A673 (cell line): Measurements from ENCODE around the gene NOS1AP. TPM values are rescaled to one million over a fixed set of nuclear protein-coding genes. Genes with fewer than 3 reads are reported as not detected.

Experiments used
- BruUV-seq: library from RNA; stranded (reverse); fragments of 400-500 nt; replicated peaks from 2 replicates; lab custom pipeline; 2021; lab: Mats Ljungman, UMichigan
- CTCF ChIA-PET: fragments of 300-600 bp; sonication (Branson Sonifier 250); formaldehyde crosslinking; loops from one replicate; lab custom pipeline; 2022; ENCODE audit warnings: antibody characterized with exemption; lab: Charles Lee
- POLR2A ChIA-PET: fragments of 300-600 bp; sonication (Branson Sonifier 250); formaldehyde crosslinking; loops from one replicate; lab custom pipeline; 2022; ENCODE audit warnings: antibody characterized with exemption; ENCODE audit not compliant: low non-redundant PET; lab: Charles Lee
- DNase-seq: peaks from one replicate; pipeline ENCODE4 v3.0.0-alpha.2; 2015; ENCODE audit warnings: low spot score
- H3K27ac ChIP-seq: fragments of 200-600 bp; sonication (generic); 2 replicates; pipeline ENCODE4 v1.5.1; 2016; ENCODE audit warnings: mixed run types, low read depth, mild to moderate bottlenecking, mixed read lengths, antibody characterized with exemption, low read length; ENCODE audit not compliant: poor library complexity, severe bottlenecking
- H3K27me3 ChIP-seq: fragments of 200-600 bp; sonication (generic); replicated peaks from 2 replicates; pipeline ENCODE4 v1.6.1; 2017; ENCODE audit warnings: mixed run types, low read depth, mild to moderate bottlenecking, mixed read lengths, antibody characterized with exemption, low read length; ENCODE audit not compliant: insufficient read depth, poor library complexity
- H3K36me3 ChIP-seq: fragments of 200-600 bp; sonication (generic); 2 replicates; pipeline ENCODE4 v1.6.1; 2016; ENCODE audit warnings: mixed run types, mild to moderate bottlenecking, mixed read lengths, antibody characterized with exemption, low read length; ENCODE audit not compliant: insufficient read depth, poor library complexity, severe bottlenecking
- H3K4me1 ChIP-seq: fragments of 200-600 bp; sonication (generic); 2 replicates; pipeline ENCODE4 v1.6.1; 2017; ENCODE audit warnings: mixed run types, mild to moderate bottlenecking, mixed read lengths, antibody characterized with exemption, low read length; ENCODE audit not compliant: insufficient read depth, poor library complexity, severe bottlenecking
- H3K4me3 ChIP-seq: fragments of 200-600 bp; sonication (generic); 2 replicates; pipeline ENCODE4 v1.5.1; 2016; ENCODE audit warnings: low read depth, mixed run types, mild to moderate bottlenecking, mixed read lengths, low read length; ENCODE audit not compliant: poor library complexity, severe bottlenecking
- H3K9me3 ChIP-seq: fragments of 200-600 bp; sonication (generic); 2 replicates; pipeline ENCODE4 v1.6.1; 2016; ENCODE audit warnings: mixed run types, low read depth, mild to moderate bottlenecking, mixed read lengths, antibody characterized with exemption, low read length; ENCODE audit not compliant: poor library complexity, severe bottlenecking
- CTCF ChIP-seq: fragments of 300-800, 200-600 bp; sonication (generic); conservative IDR thresholded peaks from 2 replicates; pipeline ENCODE4 v1.5.1; 2017; ENCODE audit warnings: low read depth, mild to moderate bottlenecking, antibody characterized with exemption, low read length, moderate library complexity, mixed read lengths
- EZH2 ChIP-seq: fragments of 200-600 bp; sonication (generic); IDR thresholded peaks from 2 replicates; pipeline ENCODE4 v1.6.1; 2017; ENCODE audit warnings: borderline replicate concordance, low read depth, mild to moderate bottlenecking, mixed read lengths, antibody characterized with exemption, low read length; ENCODE audit not compliant: poor library complexity, severe bottlenecking
- intact Hi-C: fragments of 100-400 bp; cut with micrococcal nuclease; formaldehyde crosslinking; loops from one replicate; pipeline ENCODE4 v1.10.0; 2022; ENCODE audit not compliant: unreplicated experiment
- total RNA-seq: library from RNA; stranded (reverse); gene quantifications from 2 replicates; pipeline ENCODE4 v1.2.3, GENCODE V29; 2021

The NOS1AP gene
- total RNA-seq, 1 experiment from 2014 or later = 28.0 TPM

- POLR2A ChIA-PET = interaction anchor here (0.6 kb wide), 1 partner anchor 41 kb away, joined by 4 read pairs; no protein-coding TSS in a partner anchor
- peak; percentile 63 for DNase-seq
- intact Hi-C loops = no loop called here
- Histone ChIP-seq H3K27ac (no peak overlapping the region), H3K27me3 (no peaks in the 10 kb centered on the region), H3K9me3 (no peaks in the 10 kb centered on the region), H3K4me1 (peaks cover 39% of the 10 kb centered on the region), H3K36me3 (no peaks in the 10 kb centered on the region), H3K4me3 (no peak overlapping the region)
- TF ChIP-seq EZH2 (no peak), CTCF (no peak)
- CTCF ChIA-PET = no interaction called here
- no TSS peak for BruUV-seq
Observed at GRCh38 chr1:162187687-162188276, 118.3 kb downstream of the NOS1AP start.

GRCh38 chr1:162189345-162189744, 119.9 kb downstream of the NOS1AP start:
- Histone ChIP-seq H3K36me3 (no peaks in the 10 kb centered on the region), H3K27me3 (no peaks in the 10 kb centered on the region), H3K27ac (no peak overlapping the region), H3K4me3 (no peak overlapping the region), H3K4me1 (peaks cover 54% of the 10 kb centered on the region), H3K9me3 (no peaks in the 10 kb centered on the region)
- TF ChIP-seq CTCF (no peak), EZH2 (no peak)
- CTCF ChIA-PET = no interaction called here
- POLR2A ChIA-PET = no interaction called here
- no peak for DNase-seq
- BruUV-seq = no TSS peak
- intact Hi-C loops = no loop called here

- Histone ChIP-seq H3K4me3 (no peak overlapping the region), H3K9me3 (no peaks in the 10 kb centered on the region), H3K4me1 (peaks cover 39% of the 10 kb centered on the region), H3K27me3 (no peaks in the 10 kb centered on the region), H3K36me3 (no peaks in the 10 kb centered on the region), H3K27ac (no peak overlapping the region)
- POLR2A ChIA-PET = no interaction called here
- TF ChIP-seq EZH2 = no peak
- TF ChIP-seq CTCF = no peak
- BruUV-seq = no TSS peak
- CTCF ChIA-PET = no interaction called here
- no peak for DNase-seq
- intact Hi-C loops = no loop called here
Observed at GRCh38 chr1:162191396-162192305, 122.2 kb downstream of the NOS1AP start.
